HEK293 (cell line): ENCODE data around the gene RAB17.

ENCODE experiments used
- CTCF ChIA-PET: fragments of 350-600 bp; formaldehyde crosslinking; extraction: SDS; loops from one replicate; lab custom pipeline; 2021; ENCODE audit warnings: antibody characterized with exemption; lab: Yijun Ruan, JAX
- POLR2A ChIA-PET: fragments of 300-600 bp; formaldehyde crosslinking; extraction: SDS; loops from one replicate; lab custom pipeline; 2020; ENCODE audit warnings: antibody characterized with exemption, inconsistent platforms; lab: Yijun Ruan, JAX
- H3K27ac ChIP-seq: fragments of 200-500 bp; sonication (Bioruptor generic); 2 replicates; pipeline ENCODE4 v1.5.1; 2014; ENCODE audit warnings: low read depth, low read length, control low read depth, inconsistent platforms; ENCODE audit errors: extremely low read depth
- H3K36me3 ChIP-seq, 2 experiments: fragments of 200-500 bp in 1 of 2; sonication (Bioruptor generic) in 1 of 2; 1 replicate in 1 of 2; 2 replicates in 1 of 2; pipeline ENCODE4 v1.5.1; 2014 to 2017; ENCODE audit warnings: inconsistent platforms in 2 of 2, low read length in 2 of 2; ENCODE audit not compliant: control insufficient read depth in 2 of 2, insufficient read depth in 1 of 2
- H3K4me1 ChIP-seq: fragments of 200-500 bp; sonication (Bioruptor generic); 2 replicates; pipeline ENCODE4 v1.5.1; 2014; ENCODE audit warnings: mild to moderate bottlenecking, low read length, inconsistent platforms; ENCODE audit not compliant: control insufficient read depth, insufficient read depth
- H3K4me3 ChIP-seq: 2 replicates; pipeline ENCODE4 v1.5.1; 2011; ENCODE audit warnings: low read depth, mild to moderate bottlenecking, control low read depth, low read length, moderate library complexity
- H3K9me3 ChIP-seq: fragments of 200-500 bp; sonication (Bioruptor generic); 2 replicates; pipeline ENCODE4 v1.5.1; 2014; ENCODE audit warnings: low read depth, low read length, inconsistent platforms; ENCODE audit not compliant: control insufficient read depth, insufficient read depth
- GLI2 ChIP-seq: fragments of 450-650 bp; formaldehyde crosslinking; IDR thresholded peaks from 2 replicates; pipeline ENCODE4; 2017; ENCODE audit warnings: missing biosample characterization, missing genetic modification characterization, low read depth, borderline replicate concordance
- HIC1 ChIP-seq: fragments of 450-650 bp; formaldehyde crosslinking; IDR thresholded peaks from 2 replicates; pipeline ENCODE4 v1.5.1; 2016; ENCODE audit warnings: missing biosample characterization, missing genetic modification characterization
- KLF16 ChIP-seq: fragments of 450-650 bp; formaldehyde crosslinking; IDR thresholded peaks from 2 replicates; pipeline ENCODE4 v1.5.1; 2017; ENCODE audit warnings: missing biosample characterization, missing genetic modification characterization
- MZF1 ChIP-seq: fragments of 450-650 bp; formaldehyde crosslinking; IDR thresholded peaks from 2 replicates; pipeline ENCODE4 v1.5.1; 2017; ENCODE audit warnings: missing biosample characterization, missing genetic modification characterization, borderline replicate concordance
- PRDM2 ChIP-seq: fragments of 450-650 bp; formaldehyde crosslinking; IDR thresholded peaks from 2 replicates; pipeline ENCODE4 v1.5.1; 2016; ENCODE audit warnings: missing biosample characterization, missing genetic modification characterization, borderline replicate concordance
- TCF7L2 ChIP-seq: IDR thresholded peaks from 2 replicates; pipeline ENCODE4 v1.6.1; 2011; ENCODE audit warnings: low read depth, mild to moderate bottlenecking, inconsistent platforms, low read length, moderate library complexity, borderline replicate concordance
- ZFP41 ChIP-seq: fragments of 450-650 bp; formaldehyde crosslinking; IDR thresholded peaks from 2 replicates; pipeline ENCODE4 v1.5.1; 2016; ENCODE audit warnings: missing biosample characterization, missing genetic modification characterization, borderline replicate concordance
- ZNF132 ChIP-seq: fragments of 450-650 bp; formaldehyde crosslinking; IDR thresholded peaks from 2 replicates; pipeline ENCODE4 v1.5.1; 2017; ENCODE audit warnings: missing biosample characterization, missing genetic modification characterization, borderline replicate concordance
- ZNF140 ChIP-seq: fragments of 450-650 bp; formaldehyde crosslinking; IDR thresholded peaks from 2 replicates; pipeline ENCODE4 v1.5.1; 2016; ENCODE audit warnings: missing biosample characterization, missing genetic modification characterization
- ZNF155 ChIP-seq: fragments of 450-650 bp; formaldehyde crosslinking; IDR thresholded peaks from 2 replicates; pipeline ENCODE4 v1.5.1; 2016; ENCODE audit warnings: missing biosample characterization, missing genetic modification characterization
- ZNF423 ChIP-seq: fragments of 450-650 bp; formaldehyde crosslinking; IDR thresholded peaks from 2 replicates; pipeline ENCODE4 v1.5.1; 2016; ENCODE audit warnings: missing biosample characterization, missing genetic modification characterization
- ZNF510 ChIP-seq: fragments of 450-650 bp; formaldehyde crosslinking; IDR thresholded peaks from 2 replicates; pipeline ENCODE4 v1.5.1; 2018; ENCODE audit warnings: mild to moderate bottlenecking, missing genetic modification characterization, missing biosample characterization; ENCODE audit not compliant: insufficient replicate concordance
- ZNF530 ChIP-seq: fragments of 450-650 bp; formaldehyde crosslinking; IDR thresholded peaks from 2 replicates; pipeline ENCODE4 v1.5.1; 2016; ENCODE audit warnings: low read depth, missing biosample characterization, missing genetic modification characterization
- ZNF549 ChIP-seq: fragments of 450-650 bp; IDR thresholded peaks from 2 replicates; pipeline ENCODE4 v1.5.1; 2018; ENCODE audit warnings: missing biosample characterization, missing genetic modification characterization, mild to moderate bottlenecking, inconsistent platforms, moderate library complexity
- ZNF624 ChIP-seq: fragments of 450-650 bp; formaldehyde crosslinking; IDR thresholded peaks from 2 replicates; pipeline ENCODE4 v1.5.1; 2017; ENCODE audit warnings: missing biosample characterization, missing genetic modification characterization
- ZNF639 ChIP-seq: fragments of 450-650 bp; formaldehyde crosslinking; IDR thresholded peaks from 2 replicates; pipeline ENCODE4 v1.5.1; 2016; ENCODE audit warnings: missing biosample characterization, missing genetic modification characterization
- ZNF654 ChIP-seq: fragments of 450-650 bp; formaldehyde crosslinking; IDR thresholded peaks from 2 replicates; pipeline ENCODE4 v1.5.1; 2016; ENCODE audit warnings: low read depth, missing biosample characterization, missing genetic modification characterization
- ZNF707 ChIP-seq: fragments of 450-650 bp; formaldehyde crosslinking; IDR thresholded peaks from 2 replicates; pipeline ENCODE4 v1.5.1; 2016; ENCODE audit warnings: missing biosample characterization, missing genetic modification characterization
- ZNF785 ChIP-seq: fragments of 450-650 bp; formaldehyde crosslinking; IDR thresholded peaks from 2 replicates; pipeline ENCODE4 v1.5.1; 2016; ENCODE audit warnings: missing biosample characterization, missing genetic modification characterization
- ZXDB ChIP-seq: fragments of 450-650 bp; formaldehyde crosslinking; IDR thresholded peaks from 2 replicates; pipeline ENCODE4 v1.5.1; 2016; ENCODE audit warnings: missing biosample characterization, missing genetic modification characterization

RAB17 gene

GRCh38 chr2:237581326-237581725, 9.2 kb downstream of the RAB17 start:
- H3K4me3 ChIP-seq: no peak overlapping the region
- ChIA-PET POLR2A (no interaction called here), CTCF (interaction anchor here (0.5 to 3.5 kb wide), 9 partner anchors 9 to 204 kb away, joined by 3 to 17 read pairs (median 6); no protein-coding TSS in a partner anchor)
- no peak overlapping the region for H3K27ac ChIP-seq
- no peak for TF ChIP-seq MZF1 (tag by site-specific recombination)
- no peak for TF ChIP-seq ZFP41 (tag by site-specific recombination)
- H3K4me1 ChIP-seq: no peaks in the 10 kb centered on the region
- H3K36me3 ChIP-seq: no peaks in the 10 kb centered on the region
- H3K9me3 ChIP-seq: no peaks in the 10 kb centered on the region

GRCh38 chr2:237577956-237578870, 12.3 kb downstream of the RAB17 start:
- TF ChIP-seq ZNF530 (no peak), TCF7L2 (no peak), GLI2 (tag by site-specific recombination) (no peak), ZNF549 (no peak), ZNF155 (tag by site-specific recombination) (no peak), HIC1 (tag by site-specific recombination) (no peak), ZNF132 (tag by site-specific recombination) (no peak), ZNF639 (tag by site-specific recombination) (no peak), ZNF140 (tag by site-specific recombination) (no peak), ZNF654 (tag by site-specific recombination) (no peak), ZNF707 (tag by site-specific recombination) (no peak), ZNF423 (tag by site-specific recombination) (no peak), ZNF624 (tag by site-specific recombination) (no peak), KLF16 (tag by site-specific recombination) (no peak), ZXDB (tag by site-specific recombination) (no peak), ZNF510 (tag by site-specific recombination) (no peak), ZNF785 (tag by site-specific recombination) (no peak), PRDM2 (tag by site-specific recombination) (no peak)
- Histone ChIP-seq H3K9me3 (no peaks in the 10 kb centered on the region), H3K36me3 (no peaks in the 10 kb centered on the region), H3K4me3 (no peak overlapping the region), H3K4me1 (no peaks in the 10 kb centered on the region), H3K27ac (no peak overlapping the region)
- CTCF ChIA-PET: interaction anchor here (2.2 kb wide), 1 partner anchor 66 kb away, joined by 6 read pairs; no protein-coding TSS in a partner anchor
- POLR2A ChIA-PET: no interaction called here
